KOPT-K1 (cell line): ENCODE results near the gene GRAP.
"Not testable (repeated sequence)": the region's sequence is repeated elsewhere in the genome, so short reads cannot be mapped to it uniquely, and the experiment has no call there.

Experiments
- H3K27ac ChIP-seq: fragments of 200-600 bp; sonication (generic); 2 replicates; pipeline ENCODE4 v1.5.1; 2016; ENCODE audit warnings: antibody characterized with exemption, mild to moderate bottlenecking, low read depth, low read length; ENCODE audit not compliant: poor library complexity, severe bottlenecking
- H3K36me3 ChIP-seq: fragments of 200-600 bp; sonication (generic); 2 replicates; pipeline ENCODE4 v1.5.1; 2017; ENCODE audit warnings: antibody characterized with exemption, mild to moderate bottlenecking, low read length, moderate library complexity; ENCODE audit not compliant: insufficient read depth
- H3K9me3 ChIP-seq: fragments of 200-600 bp; sonication (generic); 2 replicates; pipeline ENCODE4 v1.5.1; 2017; ENCODE audit warnings: antibody characterized with exemption, low read length, mild to moderate bottlenecking; ENCODE audit not compliant: insufficient read depth, poor library complexity, severe bottlenecking

GRAP gene

DNA sequence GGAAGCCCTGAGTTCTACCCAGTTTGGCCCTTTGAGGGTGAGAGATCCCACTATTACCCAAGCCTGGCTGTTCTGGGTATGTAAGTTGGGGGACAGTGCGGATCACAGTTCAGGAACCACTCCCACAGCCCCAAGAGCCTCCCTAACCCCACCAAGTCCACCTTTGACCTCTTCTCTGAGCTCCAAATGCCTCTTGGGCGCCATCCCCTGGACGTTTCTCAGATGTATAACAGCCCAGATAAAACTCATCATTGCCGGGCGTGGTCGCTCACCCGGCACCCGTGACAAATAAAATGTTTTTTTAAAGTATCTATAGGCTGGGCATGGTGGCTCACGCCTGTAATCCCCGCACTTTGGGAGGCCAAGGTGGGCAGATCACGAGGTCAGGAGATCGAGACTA lies 8.7 kb upstream of the GRAP start:
- H3K27ac ChIP-seq, H3K36me3 ChIP-seq, H3K9me3 ChIP-seq: not testable (repeated sequence)

GRCh38 chr17:19048826-19049225 lies 2.1 kb upstream of the GRAP start:
- H3K27ac ChIP-seq, H3K9me3 ChIP-seq, H3K36me3 ChIP-seq: not testable (repeated sequence)

DNA sequence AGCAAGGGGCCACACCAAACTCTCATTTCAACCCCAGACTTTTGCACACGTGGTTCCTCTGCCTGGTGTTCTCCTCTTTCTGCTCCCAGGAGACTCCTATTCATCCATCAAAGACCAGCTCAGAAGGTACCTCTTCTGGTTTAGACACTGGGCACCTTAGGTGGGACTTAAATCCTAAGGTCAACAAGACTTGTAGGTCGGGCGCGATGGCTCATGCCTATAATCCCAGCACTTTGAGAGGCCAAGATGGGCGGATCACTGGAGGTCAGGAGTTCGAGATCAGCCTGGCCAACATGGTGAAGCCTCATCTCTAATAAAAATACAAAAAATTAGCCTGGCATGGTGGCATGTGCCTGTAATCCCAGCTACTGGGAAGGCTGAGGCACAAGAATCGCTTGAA lies 753 bp upstream of the GRAP start:
- not testable (repeated sequence) for H3K27ac ChIP-seq, H3K9me3 ChIP-seq

DNA sequence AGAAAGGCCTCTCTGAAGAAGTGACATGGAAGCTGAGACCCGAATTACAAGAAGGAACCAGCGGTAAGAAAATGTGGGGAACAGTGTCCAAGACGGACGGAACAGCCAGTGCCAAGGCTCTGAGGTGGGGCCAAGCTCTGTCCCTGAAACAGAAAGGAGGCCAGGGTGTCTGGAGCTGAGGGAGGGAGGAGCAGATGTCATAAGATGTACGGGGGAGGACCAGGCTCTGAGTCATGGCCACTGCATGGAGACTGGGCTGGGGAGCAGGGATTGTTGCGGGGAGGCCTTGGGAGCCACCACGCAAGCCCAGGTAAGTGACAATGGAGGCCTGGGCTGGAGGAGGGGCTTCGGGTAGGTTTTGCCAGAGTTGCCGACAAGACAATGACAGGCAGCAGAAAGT lies 2.1 kb downstream of the GRAP start:
- H3K36me3 ChIP-seq, H3K9me3 ChIP-seq, H3K27ac ChIP-seq: not testable (repeated sequence)

More for the DNA sequence above, 753 bp upstream of the GRAP start:
- not testable (repeated sequence) for H3K36me3 ChIP-seq

- H3K36me3 ChIP-seq, H3K27ac ChIP-seq, H3K9me3 ChIP-seq: not testable (repeated sequence)
Observed at GRCh38 chr17:19043032-19043431, 3.7 kb downstream of the GRAP start.

DNA sequence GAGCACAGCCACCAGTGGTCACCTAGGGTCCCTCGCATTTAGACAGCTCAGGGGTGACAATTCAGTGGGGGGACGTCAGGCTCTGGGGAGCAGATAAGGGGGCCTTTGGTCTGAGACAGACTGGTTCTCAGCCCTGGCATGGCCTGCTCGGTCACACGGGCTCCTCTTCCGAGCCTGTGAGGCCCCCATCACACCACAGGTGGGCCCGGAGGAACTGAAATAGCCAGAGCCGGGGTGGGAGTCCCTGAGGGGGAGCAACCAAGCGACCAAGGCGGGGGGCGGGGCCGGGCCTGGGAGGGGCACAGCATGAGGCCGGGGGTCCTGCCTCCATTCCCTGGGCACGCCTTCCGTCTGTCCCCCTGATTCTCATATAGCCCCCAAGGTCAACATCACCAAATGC lies 4.4 kb downstream of the GRAP start:
- H3K9me3 ChIP-seq, H3K36me3 ChIP-seq, H3K27ac ChIP-seq: not testable (repeated sequence)

DNA sequence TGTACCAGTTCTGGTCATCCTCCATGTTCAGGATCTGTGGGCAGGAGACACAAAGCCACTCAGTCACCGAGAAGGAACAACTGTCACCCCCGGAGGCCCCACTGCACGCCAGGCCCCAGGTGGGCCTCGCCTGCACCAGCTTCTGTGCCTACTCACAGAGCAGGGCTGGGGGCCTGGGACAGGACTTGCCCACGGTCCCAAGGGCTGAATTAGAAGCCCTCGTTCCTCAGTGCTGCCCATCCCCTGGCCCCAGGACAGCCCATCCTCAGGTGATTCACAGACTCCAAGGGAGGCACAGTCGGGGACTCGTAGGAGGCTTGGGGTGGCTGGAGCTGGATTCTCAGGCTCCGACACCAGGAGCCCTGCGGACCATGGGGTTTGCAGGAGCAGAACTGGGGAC lies 4.9 kb downstream of the GRAP start:
- H3K27ac ChIP-seq, H3K36me3 ChIP-seq, H3K9me3 ChIP-seq: not testable (repeated sequence)

DNA sequence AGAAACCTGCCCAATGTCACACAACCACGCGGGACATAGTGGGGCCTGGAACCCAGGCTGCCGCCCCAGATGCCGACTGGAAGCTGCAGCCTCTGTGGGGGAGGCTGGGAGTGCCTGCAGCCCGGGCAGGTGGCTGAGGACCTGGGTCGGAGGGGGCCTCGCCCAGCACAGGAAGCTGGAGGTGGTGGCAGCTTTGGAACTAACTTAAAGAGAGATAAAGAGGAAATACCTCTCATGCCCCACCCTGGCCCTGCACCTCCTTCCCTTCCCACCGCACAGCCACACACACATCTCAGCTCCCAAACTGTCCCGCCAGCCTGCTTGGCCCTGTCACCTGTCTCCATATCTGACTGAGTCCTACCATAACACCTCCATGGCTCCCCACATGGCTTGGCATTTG lies 6.4 kb downstream of the GRAP start:
- H3K27ac ChIP-seq, H3K36me3 ChIP-seq, H3K9me3 ChIP-seq: not testable (repeated sequence)

DNA sequence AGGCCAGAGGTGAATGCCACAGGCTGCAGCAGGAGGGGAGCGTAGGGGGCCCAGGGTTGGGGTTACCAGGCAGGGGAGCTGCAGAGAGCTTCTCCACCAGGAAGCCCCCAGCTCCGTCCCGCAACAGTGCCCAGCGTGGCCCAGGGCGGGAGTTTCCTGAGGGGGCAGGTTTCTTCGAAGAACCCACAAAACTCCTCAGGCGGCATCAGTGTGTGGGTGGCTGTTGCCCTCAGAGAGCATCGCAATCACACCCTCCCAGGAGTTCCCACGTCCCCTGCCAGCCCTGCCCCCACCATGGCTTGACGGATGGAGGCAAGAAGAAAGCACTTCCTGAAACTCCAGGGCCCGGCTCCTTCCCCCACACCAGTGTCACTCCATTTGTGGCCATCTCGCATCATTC lies 8.0 kb downstream of the GRAP start:
- H3K27ac ChIP-seq, H3K36me3 ChIP-seq, H3K9me3 ChIP-seq: not testable (repeated sequence)

GRCh38 chr17:19038007-19038406 lies 8.8 kb downstream of the GRAP start:
- H3K36me3 ChIP-seq, H3K9me3 ChIP-seq, H3K27ac ChIP-seq: not testable (repeated sequence)

GRCh38 chr17:19037547-19037946 lies 9.2 kb downstream of the GRAP start:
- not testable (repeated sequence) for H3K36me3 ChIP-seq, H3K27ac ChIP-seq, H3K9me3 ChIP-seq

DNA sequence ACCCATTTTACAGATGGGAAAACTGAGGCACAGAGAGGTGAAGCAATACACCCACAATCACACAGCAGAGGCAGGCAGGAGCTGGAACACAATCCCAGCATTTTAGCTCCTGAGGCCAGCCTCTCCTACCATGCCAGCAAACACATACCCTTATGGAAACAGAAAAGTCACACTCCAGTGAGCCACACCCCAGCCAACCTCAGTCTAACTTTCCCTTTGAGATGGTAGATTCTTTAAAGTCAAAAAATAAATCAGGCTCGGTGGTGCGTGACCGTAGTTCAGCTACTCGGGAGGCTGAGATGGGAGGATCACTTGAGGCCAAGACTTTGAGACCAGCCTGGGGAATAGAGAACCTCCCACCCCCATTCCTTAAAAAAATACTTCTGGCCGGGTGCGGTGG lies 10.6 kb downstream of the GRAP start:
- H3K27ac ChIP-seq, H3K36me3 ChIP-seq, H3K9me3 ChIP-seq: not testable (repeated sequence)

- not testable (repeated sequence) for H3K36me3 ChIP-seq, H3K27ac ChIP-seq, H3K9me3 ChIP-seq
Observed at GRCh38 chr17:19032377-19032988, 14.3 kb downstream of the GRAP start.

DNA sequence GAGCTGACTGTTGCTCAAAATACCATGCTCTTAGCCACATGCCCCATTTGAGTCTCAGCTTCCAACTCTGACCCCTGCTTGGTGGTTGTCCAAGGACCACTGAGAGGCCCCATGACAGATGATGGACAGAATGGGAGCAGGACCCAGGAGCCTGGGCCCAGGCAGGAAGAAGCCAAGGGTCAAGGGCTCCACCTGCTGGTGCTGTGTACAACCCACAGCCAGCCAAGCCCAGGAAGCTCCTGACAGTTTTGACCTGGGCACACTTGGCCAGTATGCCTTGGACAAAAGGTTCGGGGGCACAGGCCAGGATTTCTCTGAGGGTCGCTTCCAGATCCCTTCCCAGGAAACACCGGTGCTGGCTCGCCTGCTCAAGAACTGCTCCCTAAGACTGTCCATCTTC lies 15.0 kb downstream of the GRAP start:
- H3K36me3 ChIP-seq, H3K9me3 ChIP-seq, H3K27ac ChIP-seq: not testable (repeated sequence)

GRCh38 chr17:19030771-19031449 lies 15.8 kb downstream of the GRAP start:
- H3K27ac ChIP-seq, H3K36me3 ChIP-seq, H3K9me3 ChIP-seq: not testable (repeated sequence)

- H3K27ac ChIP-seq, H3K9me3 ChIP-seq, H3K36me3 ChIP-seq: not testable (repeated sequence)
Observed at GRCh38 chr17:19029740-19030139, 17.0 kb downstream of the GRAP start.
